Fibroblast of skin of scalp (primary cell): Measurements from ENCODE around the gene SDR42E1.
"Not testable (repeated sequence)": the region's sequence is repeated elsewhere in the genome, so short reads cannot be mapped to it uniquely, and the experiment has no call there.

Experiments
- DNase-seq: peaks from one replicate; pipeline ENCODE4 v3.0.0-alpha.2; 2013

The SDR42E1 gene

DNA sequence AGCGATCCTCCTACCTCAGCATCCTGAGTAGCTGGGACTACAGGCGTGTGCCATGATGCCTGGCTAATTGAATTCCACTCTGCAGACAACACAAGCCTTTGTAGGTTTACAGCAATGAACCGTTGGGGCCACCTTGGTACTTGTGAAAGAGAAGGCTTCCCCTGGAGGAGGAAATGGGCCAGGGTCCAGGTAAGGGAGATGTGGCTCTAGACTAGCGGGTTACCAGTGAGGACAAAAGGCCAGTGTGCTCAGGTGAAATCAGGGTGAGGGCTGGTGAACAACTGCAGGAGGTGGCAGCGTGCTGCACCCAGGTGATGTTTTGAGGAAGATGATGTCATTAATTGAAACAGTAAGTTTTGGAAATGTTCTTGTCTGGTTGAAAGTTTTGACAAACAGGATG lies 6.7 kb downstream of the SDR42E1 start:
- DNase-seq = no peak

DNA sequence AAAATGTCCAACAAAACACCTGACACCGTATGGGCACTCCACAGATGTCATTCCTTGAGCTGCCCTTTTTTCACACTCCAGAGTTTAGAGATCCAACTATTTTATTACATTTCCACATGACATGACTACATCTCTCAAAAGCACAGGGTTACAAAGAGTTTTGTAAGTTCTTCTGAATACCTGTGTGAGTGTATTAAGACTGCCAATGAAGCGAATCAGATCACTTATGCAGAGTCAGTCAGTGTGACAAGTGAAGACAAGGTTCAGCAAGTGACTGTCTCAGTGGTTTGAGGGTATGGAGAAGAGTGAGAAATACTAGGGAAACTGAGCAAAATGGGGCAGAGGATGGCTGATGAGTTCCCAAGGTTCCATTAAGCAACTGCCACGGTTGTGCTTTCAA lies 8.4 kb downstream of the SDR42E1 start:
- no peak for DNase-seq

DNA sequence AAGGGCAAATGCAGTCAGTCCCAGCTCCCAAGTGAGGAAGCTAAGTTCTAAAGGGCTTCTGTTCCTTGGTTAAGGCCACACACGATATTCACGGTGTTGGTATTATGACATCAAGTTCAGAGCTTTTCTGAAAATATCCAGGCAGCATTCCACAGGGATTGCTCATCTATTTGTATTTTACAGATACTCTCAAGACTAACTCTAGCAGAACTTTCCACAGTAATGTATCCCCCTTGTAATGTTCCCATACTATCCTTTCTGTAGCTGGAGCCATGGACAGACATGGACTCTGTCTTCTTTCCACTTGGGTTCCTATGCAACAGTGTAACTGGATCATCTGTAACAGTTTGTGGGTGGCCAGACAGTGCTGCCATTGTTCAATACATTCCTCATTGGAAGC lies 13.5 kb downstream of the SDR42E1 start:
- DNase-seq = peak; percentile 86

DNA sequence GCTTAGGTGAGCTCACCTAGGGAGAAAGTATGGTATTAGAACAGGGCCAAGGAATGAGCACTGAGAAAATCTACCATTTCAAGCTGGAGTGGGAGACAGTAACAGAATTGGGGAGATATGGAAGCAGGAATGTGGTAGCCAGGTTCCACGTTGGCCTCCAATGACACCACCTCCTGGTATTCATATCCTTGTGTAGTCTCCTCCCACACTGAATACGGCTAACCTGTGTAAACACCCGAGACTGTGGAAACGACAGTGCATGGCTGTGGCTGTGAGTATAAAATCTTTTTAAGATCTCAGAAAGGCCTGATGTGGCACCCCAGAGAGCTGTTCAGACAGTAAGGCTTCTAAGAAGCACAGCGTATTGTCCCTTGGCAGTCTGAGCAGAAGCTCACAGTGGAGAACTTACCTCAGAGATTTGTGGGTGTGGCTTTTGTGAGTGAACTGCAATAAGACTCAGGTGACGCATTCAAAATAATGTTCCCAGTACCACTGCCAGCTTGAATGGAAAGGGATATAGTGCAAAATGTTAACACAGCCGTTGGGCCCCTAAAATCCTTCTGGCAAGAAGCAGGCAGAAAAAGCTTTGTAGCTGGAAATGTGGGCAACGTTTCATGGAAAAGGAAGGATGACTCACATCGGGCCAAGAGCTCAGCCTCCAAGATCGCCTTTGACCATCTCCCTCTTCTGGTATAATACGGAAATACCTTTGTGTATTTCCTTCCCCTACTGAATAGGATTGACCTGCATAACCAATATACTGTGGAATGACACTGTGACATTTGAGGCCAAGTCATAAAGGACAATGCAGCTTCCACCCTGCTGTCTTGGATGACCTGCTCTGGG lies 14.4 kb downstream of the SDR42E1 start:
- peak; percentile 62 for DNase-seq

DNA sequence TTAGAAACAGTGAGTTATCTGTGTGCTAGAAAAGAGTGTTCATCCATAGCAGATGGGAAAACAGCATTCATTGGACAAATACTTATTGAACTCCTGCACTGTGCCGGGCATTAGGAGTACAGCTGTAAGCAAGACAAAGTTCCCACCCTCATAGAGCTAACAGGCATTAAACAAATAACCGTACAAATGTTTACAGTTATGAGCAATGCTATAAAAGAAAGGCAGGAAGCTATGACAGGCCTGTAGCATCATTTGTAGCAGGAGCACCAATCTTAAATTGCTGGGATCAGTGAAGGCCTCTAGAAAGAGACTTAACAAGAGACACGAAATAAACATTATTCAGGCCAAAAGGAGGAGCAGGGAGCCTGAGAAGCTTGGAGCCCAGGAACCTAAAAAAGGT lies 15.6 kb downstream of the SDR42E1 start:
- no peak for DNase-seq

DNA sequence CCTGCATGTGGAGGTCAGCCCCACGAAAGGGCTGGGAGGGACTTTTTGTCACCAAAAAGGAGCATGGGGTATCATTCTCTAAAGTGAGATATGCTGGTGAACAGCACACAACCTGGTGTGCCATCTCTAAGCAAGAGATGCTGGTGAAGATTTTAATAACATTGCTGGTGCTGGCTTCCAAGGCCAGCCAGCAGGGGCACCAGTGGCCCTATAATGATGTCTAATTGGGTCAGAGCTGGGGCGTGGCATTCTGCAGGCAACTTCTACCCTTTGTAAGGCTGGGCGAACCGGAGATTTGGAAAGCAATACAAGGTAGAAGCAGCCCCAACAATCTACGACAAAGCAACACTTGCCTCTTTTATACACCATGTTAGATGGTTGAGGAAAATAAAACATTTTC lies 16.8 kb downstream of the SDR42E1 start:
- no peak for DNase-seq

DNA sequence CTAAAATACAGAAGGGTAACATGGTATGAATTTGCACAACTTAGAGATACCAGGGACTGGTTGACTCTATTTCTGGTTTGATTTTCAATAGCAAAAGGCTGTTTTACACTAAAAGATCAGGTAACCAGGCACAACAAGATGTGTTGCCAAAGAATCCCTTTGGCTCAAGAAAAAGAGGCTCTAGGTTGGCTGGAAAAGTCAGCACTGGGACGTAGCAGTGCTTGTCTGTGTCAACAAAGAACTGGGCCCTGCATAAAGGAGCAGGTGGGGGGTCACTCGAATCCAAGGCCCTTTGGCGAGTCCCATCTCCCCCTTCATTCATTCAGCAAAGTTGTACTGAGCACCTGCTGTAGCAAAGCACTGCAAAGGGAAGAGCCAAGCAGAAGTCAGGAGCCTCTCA lies 18.4 kb downstream of the SDR42E1 start:
- DNase-seq = no peak

DNA sequence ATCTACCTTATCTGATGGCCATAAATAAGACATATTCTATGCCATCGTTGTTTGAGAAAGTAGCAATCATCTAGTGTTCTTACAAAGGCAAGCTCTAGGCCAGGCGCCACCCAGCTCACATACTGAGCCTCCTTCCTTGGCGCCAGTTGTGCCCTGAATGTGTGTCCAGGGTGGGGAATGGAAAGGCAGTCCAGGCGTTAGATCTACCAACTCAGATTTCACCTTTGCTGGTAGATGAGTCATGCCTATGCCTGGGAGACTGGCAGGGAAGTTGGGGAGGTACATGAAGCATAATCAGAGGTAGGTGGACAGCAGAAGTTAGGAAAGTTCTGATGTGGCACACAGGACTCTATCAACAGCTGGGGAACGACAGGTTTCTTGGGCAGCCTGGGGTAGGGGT lies 23.6 kb downstream of the SDR42E1 start:
- no peak for DNase-seq

DNA sequence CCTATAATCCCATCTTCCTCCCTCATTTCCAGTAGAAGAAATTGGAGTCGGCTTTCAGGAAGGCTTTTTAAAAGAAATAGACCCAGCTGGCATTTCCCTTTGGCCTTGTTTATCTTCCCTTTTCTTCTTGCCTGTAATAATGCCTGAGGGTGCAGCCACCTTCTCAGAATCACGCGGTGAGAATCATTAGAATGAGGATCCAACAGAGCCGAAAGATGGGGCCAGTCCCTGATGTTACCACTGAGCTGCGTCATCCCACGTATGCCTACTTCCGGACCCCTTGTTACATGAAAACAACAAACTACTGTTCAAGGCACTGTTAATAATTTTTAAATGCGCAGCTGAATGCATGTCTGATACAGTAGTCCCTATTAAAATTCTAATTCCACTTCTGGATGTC lies 24.1 kb downstream of the SDR42E1 start:
- DNase-seq = no peak

DNA sequence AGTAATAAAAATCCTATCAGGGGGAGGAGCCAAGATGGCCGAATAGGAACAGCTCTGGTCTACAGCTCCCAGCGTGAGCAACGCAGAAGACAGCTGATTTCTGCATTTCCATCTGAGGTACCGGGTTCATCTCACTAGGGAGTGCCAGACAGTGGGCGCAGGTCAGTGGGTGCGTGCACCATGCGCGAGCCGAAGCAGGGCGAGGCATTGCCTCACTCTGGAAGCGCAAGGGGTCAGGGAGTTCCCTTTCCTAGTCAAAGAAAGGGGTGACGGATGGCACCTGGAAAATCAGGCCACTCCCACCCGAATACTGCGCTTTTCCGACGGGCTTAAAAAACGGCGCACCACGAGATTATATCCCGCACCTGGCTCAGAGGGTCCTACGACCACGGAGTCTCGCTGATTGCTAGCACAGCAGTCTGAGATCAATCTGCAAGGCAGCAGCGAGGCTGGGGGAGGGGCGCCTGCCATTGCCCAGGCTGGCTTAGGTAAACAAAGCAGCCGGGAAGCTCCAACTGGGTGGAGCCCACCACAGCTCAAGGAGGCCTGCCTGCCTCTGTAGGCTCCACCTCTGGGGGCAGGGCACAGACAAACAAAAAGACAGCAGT lies 33.8 kb downstream of the SDR42E1 start:
- DNase-seq = not testable (repeated sequence)

DNA sequence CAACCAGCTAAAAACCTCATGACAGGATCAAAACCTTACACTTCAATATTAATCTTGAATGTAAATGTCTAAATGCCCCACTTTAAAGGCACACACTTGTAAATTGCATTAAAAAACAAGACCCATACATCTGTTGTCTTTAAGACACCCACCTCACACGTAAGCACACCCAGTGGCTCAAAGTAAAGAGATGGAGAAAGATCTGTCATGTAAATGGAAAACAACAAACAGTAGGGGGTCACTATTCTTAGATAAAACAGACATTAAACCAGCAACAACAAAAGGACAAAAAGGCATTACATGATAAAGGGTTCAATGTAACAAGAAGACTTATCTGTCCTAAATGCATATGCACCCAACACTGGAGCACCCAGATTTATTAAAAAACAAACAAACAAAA lies 35.6 kb downstream of the SDR42E1 start:
- DNase-seq = no peak

DNA sequence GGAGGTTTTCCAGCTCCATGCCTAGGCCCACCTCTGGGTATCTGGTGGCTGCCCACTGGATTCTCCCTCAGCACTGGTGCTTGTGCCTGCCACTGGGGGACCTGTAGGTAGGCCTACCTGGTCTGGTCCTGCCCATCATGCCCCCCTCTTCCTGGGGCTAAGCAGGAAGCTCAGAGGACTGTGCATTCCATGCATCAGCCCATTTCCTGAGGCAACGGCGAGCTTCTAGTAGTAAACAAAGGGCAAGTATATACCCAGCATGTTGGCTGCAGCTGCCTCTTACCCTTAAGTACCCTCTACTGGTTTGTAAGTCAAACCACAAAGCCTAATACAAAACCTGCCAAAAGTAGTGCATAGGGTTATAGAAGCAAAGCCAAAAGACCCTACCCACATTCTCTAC lies 37.5 kb downstream of the SDR42E1 start:
- DNase-seq = no peak

DNA sequence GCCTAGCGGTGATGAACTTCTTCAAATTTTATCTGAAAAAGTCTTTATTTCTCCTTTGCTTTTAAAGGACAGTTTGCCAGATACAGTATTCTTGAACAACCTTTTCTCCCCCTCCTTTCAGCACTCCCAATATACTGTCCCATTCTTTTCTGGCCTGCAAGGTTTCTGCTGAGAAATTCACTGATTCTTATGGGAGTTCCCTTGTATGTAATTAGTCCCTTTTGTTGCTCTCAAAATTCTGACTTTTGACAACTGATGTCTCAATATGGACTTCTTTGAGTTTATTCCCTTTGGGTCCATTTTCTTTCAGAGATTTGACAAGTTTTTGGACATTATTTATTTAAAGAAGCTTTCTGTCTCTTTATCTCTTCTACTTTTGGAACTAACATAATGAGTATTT lies 39.4 kb downstream of the SDR42E1 start:
- DNase-seq = no peak

DNA sequence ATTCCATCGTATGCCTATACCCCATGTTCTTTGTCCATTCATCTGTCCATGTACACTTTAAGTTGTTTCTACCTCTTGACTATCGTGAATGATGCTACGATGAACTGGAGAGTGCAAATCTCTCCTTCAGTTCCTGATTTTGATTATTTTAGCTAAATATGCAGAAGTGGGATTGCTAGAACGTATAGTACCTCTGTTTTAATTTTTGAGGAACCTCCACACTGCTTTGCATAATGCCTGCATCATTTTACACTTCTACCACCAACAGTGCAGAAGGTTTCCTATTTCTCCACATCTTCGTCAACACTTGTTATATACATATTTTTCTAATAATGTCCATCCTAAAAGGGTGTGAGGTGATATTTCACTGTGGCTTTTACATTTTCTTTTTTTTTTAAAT lies 43.9 kb downstream of the SDR42E1 start:
- DNase-seq = no peak

DNA sequence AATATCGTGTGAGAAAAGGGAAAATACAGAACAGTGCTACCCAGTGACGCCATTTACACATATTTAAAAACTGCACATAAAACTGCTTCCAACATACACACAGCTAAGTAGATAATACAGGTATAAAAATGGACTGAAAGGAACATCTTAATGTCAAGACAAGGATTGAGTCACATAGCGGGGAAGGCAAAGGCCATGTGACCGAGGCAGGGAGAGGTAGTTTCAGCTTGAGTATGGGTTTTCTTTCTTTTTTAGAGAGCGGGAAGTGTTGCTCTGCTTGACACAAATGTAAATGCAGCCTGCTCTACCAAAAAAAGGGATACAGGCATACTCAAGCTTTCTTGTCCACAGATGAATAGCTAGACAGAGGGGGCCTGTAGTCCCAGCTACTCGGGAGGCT lies 46.5 kb downstream of the SDR42E1 start:
- no peak for DNase-seq

DNA sequence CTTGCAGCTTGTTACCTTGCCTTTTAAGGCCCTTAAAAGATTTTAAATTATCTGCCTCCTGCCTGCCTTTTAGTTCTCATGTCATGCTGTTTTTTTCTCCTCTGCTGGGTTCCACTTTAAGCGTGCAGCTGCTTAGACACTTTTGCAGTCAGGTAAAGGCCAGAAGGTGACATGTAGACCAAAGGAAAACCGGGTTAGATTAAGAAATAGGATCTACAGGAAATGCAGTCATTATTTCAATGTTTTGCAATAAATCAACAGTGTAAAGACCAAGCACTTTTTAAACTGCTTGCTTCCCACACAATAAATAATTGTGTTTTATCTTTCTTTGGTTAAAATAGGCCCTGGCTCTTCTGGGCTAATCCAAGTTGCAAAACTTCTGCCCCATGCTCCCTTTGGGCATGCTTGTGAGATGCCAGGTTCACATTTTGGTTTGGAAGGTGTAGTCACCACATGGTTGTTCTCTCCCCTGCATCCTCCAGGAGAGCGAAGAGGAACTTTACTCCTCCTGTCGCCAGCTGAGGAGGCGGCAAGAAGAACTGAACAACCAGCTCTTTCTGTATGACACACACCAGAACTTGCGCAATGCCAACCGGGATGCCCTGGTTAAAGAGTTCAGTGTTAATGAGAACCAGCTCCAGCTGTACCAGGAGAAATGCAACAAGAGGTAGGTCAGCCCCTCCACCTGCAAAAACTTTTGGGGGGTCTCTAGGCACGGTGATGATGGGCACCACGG lies 54.9 kb downstream of the SDR42E1 start:
- no peak for DNase-seq

DNA sequence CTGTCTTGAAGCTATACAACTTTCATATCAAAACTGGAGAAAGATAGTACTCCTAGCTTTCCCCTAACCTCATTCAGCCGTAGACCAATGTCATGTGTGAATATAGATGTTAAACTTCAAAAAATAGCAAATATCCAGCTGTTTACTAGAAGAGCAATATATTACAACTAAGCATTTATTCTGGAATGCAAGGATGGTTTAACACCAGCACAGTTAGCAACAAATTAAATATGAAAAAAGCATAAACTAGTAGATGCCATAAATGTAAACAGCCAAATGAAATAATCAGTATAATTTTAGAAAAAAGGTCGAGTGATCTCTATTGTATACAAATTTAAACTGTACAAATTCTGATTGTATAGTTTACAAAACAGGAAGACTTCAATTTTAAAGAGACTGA lies 59.7 kb downstream of the SDR42E1 start:
- DNase-seq = no peak

DNA sequence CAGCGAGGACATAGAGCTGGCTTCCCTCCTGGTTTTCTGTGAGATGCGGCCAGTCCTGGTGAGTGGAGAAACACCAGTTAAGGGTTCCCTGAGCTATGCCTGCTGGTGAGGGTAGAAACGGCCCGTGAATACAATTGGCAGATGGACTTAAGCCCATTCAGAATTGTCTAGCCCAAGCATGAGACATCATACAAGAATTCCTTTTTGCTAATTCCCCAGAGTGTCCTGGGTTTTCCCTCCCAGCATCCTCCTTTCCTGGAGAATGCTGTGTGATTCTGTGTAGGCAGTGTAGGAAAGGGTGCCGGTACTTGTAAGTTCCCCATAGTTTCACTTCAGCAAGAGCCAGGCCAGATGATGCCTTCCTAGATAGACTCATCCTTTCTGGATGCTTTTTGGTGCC lies 65.1 kb downstream of the SDR42E1 start:
- DNase-seq = peak; percentile 85

DNA sequence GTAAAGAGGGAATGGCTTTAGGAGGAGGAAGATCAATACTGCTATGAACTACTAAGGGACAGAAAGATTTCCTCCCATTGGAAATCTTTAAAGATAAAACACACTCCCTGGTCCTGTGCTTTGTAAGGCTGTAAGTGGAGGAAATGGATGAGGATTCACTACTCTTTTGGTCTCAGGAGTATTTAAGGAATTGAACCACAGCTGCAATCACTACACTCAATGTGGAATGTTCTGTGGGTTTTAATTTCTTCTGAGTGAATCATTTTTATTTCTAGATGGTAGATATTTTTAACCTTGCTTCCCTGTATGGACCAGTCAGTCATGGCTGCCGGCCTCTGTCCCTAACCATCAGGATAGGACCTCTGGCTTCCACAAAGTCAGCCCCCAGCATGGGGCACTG lies 65.6 kb downstream of the SDR42E1 start:
- DNase-seq = peak; percentile 81

DNA sequence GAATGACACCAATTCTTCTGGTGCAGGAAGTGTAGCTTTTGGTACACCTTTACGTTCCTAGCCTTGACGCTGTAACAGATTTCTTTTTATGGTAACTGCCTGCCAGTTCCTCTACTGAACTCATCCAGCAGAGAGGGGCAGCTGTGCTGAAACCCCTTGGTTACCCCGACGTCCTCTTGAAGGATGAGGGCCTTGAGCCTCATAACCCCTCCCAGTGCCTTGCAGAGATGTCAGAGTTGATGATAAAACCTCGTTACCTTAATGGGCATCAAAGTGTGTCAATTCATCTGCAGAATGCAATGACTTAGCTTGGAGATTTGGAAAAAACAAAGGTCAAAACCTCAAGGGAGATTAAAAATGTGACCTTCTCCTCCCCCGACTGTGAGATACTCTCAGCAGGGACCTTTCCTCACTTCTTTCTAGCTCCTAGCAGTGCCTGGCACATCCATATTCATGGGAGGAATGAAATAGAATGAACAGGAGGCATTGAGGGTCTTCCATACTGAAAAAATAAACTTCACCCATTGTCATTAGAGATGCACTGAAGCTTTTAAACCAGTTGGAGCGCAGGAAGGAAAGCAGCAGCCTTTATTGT lies 69.2 kb downstream of the SDR42E1 start:
- no peak for DNase-seq

DNA sequence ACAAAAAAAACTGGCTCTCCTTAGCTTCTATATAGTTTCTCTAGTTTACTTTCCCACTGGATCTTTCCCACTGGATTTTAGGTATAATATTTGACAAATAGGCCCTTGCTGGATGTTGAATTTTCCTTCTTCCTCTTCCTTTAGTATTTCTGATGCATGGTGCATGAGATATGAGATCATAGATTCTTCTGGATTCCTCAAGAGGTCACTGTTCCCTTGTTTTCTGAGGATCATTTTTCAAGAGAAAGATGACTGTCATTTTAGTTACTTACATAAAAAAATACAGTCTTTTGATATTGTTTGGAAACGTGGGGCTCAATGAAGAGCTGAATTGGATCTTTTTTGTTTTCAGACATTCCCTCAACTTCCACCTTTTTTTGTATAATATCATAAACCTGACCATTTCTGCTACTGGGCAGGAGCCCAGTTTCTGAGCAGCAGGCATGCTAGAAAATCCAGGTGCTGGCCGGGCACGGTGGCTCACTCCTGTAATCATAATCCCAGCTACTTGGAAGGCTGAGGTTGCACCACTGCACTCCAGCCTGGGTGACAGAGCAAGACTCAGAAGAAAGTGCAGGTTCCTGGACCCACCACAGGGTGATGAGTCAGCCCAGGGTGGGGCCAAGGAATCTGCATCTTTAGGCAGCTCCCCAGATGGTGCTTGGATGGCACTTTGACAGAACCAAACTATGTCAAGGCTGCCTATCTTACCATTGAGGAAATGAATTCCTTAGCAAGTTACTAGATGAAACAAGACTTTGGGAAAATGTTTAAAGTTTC lies 70.3 kb downstream of the SDR42E1 start:
- peak; percentile 66 for DNase-seq
